GM19023 (cell line): ENCODE data around the gene LDLRAD4.

Experiments used
- ATAC-seq: cut with Tn5 transposase; IDR thresholded peaks from one replicate; pipeline ENCODE4 v1.9.1; 2021; ENCODE audit warnings: mild to moderate bottlenecking, moderate library complexity; ENCODE audit not compliant: unreplicated experiment

LDLRAD4 gene

GRCh38 chr18:13380691-13381070, 162.1 kb downstream of the LDLRAD4 start:
- ATAC-seq, result no peak

DNA sequence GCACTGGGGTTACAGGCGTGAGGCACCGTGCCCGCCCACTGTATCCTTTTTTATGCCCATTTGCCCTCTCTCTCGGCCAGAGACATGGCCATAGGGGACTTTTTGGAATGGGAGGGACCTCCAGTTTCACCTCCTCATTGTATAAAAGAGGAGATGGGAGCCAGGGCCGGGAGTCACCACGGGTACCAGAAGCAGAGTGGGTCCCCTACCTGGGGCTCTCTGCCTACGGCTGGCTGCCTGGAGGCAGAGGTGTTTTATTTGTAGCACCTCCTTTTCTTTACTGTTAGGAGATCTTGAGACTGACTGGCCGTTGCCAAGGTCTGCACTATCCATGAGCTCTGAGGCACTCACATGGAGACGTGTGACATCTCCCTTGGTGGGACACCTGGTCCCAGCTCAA, 162.8 kb downstream of the LDLRAD4 start:
- ATAC-seq, result no peak

DNA sequence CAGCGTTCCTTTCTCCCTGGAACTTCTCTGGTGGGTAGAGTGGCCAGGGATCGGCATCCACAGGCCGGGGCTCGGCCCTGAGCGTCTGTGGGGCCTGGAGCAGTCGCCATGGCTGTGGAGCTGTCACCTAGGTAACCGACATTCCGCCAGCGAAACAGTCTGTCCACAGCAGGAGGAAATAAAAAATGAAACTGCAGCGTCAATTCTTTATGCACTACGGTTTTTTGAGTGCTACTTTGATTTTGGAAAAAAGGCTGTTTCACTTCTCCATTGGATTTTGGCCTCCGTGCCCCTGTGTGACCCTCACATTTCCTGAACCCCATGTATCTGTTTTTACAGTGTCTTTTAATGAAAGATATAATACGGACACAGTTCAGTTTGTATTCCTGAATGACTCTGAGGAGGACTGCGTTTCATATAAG, 163.4 kb downstream of the LDLRAD4 start:
- ATAC-seq, result no peak

- no peak for ATAC-seq
These were observed 163.9 kb downstream of the LDLRAD4 start for GRCh38 chr18:13382366-13382953.

DNA sequence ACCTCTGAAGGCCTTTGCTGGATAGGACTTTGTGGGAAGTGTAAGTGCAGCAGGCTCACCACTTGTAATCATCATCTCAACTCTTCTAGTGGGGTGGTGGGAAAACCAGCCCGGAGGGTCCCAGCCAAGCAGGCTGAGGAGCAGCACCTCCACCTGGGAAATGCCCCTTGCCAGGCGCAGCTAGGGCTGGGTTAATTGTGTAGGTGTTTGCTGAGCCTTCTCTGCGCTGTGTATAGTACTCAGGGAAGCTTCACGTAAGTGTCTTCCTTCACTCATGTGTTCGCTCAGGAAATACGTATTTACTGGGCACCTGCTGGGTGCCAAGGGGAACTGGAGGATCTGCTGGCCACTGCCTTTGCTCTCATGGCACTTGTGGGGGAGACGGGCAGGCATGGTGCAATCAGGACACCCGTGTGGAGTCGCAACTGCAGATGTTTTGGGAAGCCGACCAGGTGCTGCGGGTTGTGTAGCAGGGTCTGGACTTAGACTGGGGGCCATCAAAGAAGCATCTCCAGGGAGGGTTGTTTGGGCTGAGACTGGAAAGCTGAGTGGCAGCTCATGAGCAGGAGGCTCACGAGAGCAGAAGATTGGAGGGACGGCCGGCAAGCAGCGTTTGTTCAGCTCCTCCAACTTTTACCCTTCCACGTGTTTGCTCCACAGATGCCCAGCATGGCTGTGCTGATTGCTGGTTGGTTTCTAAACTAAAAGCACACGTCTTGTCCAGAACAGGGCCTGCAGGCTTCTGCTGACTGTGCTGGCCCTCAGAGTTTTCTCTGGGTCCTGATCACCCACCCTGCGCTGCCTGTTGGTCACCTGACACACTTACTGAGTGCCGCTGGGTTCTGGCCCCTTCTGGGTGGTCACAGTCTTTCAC, 164.6 kb downstream of the LDLRAD4 start:
- ATAC-seq, result no peak

DNA sequence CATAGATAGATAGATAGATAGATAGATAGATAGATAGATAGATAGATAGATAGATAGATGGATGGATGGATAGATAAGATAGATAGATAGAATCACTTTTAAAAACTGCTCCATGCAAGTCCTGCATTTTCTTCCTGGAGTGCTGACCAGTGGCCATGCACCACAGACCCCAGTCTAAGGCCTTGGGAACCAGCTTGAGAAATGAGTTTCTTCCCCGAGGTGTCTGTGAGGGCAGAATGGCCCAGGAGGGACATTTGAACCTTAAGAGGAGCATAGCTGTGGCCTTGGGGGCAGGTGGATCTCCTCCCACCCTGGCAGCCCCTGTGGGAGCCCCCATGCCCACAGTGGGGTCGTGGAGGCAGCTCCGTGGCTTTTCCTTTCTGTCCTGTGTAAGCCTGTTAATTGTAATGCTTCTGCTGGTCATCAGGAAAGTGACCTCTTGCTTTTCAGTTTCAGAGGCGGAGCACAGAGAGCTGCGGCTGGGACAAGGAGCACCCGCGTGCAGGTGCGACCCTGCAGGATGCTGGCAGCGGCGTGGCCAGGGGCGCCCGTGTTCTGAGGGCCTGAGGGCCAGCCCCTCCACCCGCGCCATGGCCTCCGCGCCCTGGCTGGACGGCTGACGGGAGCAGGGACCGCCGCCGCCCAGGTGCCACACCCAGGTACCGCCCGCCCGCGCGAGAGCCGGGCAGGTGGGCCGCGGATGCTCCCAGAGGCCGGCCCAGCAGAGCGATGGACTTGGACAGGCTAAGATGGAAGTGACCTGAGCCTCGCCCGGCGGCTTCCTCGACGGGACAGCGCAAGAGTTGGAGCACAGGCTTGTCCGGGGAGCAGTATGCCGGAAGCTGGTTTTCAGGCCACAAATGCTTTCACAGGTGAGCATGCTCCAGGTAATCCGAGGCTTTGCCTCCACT, 168.6 kb downstream of the LDLRAD4 start:
- ATAC-seq, result no peak

DNA sequence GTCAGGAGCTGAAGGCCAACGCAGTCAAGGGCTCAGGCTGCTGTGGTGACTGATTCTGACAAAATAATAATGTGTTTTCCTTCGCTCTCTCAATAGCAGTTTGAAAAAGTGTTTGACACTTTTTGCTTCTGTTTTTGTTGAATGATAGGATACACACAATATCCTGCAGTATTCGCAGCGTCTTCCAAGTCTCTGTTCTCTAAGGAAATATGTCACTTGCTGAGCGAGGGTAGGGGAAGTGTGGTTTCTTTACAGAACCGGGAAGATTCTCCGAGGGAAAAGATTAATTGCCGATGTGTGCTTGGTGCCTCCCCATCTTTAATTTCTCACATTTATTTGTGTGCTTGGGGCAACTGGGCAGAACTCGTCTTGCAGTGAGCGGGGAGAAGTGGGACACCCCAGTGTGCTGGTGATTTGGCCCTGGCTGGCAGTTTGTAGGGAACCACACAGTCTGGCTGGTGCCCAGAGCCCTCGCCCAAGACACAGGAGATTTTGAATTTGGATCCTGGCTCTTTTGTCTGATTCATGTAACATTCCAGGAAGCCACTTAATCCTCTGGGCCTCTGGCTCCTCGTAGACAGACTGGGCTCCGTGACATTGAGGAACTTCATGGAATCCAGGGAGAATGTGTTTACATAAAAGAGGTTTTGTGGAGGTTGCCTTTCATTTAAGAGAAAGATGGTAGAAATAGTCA, 169.4 kb downstream of the LDLRAD4 start:
- ATAC-seq, result no peak

GRCh38 chr18:13388586-13389490, 170.3 kb downstream of the LDLRAD4 start:
- ATAC-seq, result no peak

- no peak for ATAC-seq
These were observed 171.1 kb downstream of the LDLRAD4 start for GRCh38 chr18:13389491-13390131.

GRCh38 chr18:13390196-13390595, 171.6 kb downstream of the LDLRAD4 start:
- no peak for ATAC-seq

GRCh38 chr18:13390711-13391110, 172.2 kb downstream of the LDLRAD4 start:
- no peak for ATAC-seq

GRCh38 chr18:13392029-13392750, 173.6 kb downstream of the LDLRAD4 start:
- ATAC-seq, result no peak

DNA sequence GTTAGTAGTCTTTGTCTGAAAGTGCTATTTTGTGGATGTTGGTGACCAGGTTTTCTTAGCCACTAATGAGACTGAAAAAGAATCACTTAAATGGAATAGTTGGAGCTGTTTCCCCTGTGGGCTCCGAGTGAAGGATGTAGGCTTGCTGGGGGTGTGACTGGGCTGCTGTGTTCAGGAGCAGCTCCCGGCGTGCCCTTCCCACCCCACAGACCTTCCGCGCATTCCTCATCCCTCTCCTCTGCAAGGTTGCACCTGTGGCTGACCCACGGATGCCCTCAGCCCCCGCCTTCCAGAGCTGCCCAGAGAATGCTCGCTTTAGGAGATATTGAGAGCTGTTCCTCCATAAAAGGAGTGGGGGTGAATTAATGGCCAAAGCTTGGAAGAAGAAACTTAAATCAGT, 174.3 kb downstream of the LDLRAD4 start:
- no peak for ATAC-seq

GRCh38 chr18:13393338-13393737, 174.8 kb downstream of the LDLRAD4 start:
- ATAC-seq, result no peak

DNA sequence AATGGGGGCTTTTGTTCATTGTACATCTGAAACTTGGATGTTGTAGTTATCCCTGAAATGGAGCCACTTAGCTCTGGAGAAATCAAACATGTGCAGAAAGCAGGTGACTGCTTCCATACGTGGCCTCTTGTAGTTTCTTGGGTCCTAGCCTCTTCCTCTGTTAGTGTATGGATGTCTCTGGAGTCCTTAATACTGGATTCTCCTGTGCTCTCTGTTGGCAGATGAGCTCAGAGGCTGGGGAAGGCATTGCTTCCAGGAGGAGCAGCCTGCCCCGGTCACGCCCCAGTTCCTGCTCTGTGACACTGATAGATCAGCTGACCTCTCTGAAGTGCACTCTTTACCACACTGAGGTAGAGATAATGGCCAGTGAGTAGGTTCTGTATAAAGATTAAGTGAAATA, 176.2 kb downstream of the LDLRAD4 start:
- no peak for ATAC-seq

GRCh38 chr18:13395577-13395976, 177.0 kb downstream of the LDLRAD4 start:
- ATAC-seq, result no peak

DNA sequence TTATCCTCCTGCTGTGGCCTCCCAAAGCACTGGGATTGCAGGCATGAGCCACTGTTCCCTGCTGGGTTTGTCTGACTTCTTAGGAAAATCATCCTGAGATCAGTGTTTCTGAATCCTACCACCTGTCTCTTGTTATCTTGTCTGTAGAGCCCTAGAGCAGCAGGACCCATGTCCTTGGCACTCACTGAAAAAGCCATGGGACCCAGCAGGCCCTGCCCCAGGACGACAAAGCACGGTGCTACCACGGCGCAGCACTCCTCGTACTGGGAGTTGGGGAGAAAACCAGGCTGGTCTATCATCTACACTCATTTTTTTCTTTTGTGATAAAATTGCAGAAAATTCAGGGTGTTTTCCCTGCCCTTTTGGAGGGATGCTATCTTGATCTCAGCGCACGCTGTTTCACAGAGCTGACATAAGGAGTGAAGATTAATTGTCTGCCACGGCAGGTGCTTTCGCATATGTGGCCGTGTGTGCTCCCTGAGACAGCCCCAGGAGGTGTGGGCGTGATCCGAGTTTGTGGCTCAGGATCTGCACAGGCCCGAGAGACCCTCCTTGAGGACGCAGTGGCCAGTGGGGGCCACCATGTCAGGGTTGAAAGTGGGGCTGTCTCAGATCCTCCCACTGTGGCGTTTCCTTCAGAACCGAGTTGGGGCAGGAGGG, 179.1 kb downstream of the LDLRAD4 start:
- no peak for ATAC-seq

GRCh38 chr18:13398631-13399030, 180.1 kb downstream of the LDLRAD4 start:
- ATAC-seq, result no peak
